ENCODE data around the gene NRDE2.

The NRDE2 gene, protein sequence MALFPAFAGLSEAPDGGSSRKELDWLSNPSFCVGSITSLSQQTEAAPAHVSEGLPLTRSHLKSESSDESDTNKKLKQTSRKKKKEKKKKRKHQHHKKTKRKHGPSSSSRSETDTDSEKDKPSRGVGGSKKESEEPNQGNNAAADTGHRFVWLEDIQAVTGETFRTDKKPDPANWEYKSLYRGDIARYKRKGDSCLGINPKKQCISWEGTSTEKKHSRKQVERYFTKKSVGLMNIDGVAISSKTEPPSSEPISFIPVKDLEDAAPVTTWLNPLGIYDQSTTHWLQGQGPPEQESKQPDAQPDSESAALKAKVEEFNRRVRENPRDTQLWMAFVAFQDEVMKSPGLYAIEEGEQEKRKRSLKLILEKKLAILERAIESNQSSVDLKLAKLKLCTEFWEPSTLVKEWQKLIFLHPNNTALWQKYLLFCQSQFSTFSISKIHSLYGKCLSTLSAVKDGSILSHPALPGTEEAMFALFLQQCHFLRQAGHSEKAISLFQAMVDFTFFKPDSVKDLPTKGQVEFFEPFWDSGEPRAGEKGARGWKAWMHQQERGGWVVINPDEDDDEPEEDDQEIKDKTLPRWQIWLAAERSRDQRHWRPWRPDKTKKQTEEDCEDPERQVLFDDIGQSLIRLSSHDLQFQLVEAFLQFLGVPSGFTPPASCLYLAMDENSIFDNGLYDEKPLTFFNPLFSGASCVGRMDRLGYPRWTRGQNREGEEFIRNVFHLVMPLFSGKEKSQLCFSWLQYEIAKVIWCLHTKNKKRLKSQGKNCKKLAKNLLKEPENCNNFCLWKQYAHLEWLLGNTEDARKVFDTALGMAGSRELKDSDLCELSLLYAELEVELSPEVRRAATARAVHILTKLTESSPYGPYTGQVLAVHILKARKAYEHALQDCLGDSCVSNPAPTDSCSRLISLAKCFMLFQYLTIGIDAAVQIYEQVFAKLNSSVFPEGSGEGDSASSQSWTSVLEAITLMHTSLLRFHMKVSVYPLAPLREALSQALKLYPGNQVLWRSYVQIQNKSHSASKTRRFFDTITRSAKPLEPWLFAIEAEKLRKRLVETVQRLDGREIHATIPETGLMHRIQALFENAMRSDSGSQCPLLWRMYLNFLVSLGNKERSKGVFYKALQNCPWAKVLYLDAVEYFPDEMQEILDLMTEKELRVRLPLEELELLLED

DNA sequence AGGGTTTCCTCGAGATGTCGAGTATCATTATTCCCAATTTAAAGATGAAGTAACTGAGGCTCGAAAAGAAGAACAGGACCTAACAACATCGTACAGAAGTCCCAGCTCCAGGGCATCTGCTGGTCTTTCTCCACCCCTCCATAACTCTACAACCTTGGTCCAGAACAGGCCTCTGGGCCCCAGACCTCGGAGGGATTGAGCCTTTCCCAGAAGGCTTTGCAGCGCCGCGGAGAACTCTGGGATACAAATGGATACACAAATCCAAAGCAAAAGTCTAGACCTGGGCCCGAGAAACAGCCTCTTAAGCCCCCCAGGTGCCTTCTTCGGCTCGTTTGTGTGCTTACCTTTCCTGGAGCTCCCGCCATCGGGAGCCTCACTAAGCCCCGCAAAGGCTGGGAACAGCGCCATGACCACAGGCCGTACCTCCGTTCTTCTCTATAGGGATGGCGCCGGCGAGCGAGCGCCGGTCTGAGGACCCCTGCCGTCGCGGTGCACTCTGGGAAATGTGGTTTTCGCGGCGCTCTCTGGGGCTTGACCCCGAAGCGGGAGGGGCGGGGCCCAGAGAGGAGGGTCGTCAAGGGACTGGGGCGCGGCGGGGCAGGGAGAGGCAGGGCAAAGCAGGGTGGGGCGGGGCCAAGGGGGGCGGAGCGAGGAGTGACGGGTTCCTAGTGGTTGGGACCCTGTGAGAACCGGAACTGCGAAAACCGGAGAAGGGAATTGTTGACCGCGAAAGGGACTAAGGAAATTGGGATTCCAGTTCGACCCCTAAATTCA lies at the start of gene NRDE2:
Gene NRDE2, minus strand, starts transcription at position 445 of the 774 bp plus-strand sequence. Its CDS starts 37 bp downstream, at position 408.
- peak; percentile 98 for DNase-seq

DNA sequence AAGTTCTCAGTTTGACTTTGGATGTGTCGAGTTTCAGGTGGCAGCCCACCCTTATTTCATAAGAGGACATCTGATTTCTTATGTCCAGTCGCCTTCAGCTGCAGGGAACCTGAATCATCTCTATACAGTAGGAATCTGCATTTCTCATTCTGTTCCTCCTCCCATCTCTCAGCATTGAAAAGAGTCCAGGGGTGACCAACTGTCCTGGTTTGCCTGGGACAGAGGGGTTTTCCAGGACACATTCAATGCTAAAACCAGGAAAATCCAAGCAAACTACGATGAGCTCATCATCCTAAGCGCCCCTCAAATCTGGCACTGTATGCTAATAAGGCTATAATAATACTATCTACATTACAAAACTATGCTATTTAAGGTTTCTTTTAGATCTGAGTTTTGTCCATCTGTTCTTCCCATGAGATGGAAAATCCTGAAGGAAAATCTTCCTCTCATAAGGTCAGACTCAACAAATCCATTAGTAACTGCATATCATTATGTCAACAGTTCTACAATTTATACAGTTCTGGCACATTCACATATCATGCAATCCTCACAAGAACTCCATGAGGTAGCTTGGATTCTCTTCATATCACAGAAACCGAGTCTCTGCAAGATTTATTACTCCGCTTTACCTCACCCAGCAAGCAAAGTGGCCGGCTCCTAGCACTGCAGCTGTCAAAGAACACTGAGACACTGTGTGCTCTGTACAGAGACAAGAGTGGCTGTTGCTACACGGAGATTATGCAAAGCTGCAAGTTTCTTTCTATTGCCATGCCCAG lies 49.5 kb upstream of the NRDE2 start:
- DNase-seq = no peak

DNA sequence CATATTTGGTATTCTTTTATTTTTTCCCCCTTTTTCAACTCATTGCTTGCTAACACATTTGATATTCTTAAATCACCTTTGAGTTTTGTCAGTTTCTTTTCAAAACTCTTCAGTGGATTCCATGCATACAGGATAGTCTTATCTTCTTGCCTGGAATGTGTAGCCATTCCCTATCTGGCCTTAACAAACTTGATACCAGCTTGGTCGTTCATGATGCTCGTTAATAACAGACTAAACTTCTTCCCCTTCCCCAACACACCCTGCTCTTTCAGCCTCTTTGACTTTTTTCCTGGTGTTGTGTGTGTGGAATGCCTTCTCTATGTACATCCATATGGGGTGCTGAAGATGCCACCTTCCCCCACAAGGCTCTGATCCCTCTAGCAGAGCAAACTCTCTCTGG lies 47.4 kb upstream of the NRDE2 start:
- peak; percentile 84 for DNase-seq

DNA sequence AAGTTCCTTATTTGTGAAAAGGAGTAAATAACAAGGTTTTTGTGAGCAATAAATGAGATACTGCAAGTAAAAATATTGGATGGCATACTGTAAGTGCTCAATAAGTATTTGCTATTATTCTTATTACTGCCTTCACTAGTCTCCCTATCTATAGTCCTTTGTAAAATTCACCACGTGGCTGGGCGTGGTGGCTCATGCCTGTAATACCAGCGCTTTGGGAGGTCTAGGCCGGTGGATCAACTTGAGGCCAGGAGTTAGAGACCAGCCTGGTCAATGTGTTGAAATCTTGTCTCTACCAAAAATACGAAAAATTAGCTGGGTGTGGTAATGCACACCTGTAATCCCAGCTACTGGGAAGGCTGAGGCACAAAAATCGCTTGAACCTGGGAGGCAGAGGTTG lies 46.5 kb upstream of the NRDE2 start:
- peak; percentile 39 for DNase-seq

DNA sequence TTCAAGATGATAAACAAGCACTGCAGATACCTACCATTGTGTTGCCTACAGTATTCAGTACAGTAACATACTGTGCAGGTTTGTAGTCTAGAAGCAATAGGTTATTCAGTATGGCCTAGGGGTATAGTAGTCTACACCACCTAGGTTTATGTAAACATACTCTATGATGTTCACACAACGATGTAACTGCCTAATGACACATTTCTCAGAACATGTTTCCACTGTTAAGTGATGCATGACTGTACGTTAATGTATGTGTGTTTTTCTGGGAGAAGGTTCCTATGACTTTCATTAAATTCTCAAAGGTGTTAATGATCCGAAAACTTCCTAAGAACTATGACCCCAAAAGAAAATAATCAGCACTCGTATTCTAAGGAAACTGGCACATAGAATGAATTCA lies 44.2 kb upstream of the NRDE2 start:
- no peak for DNase-seq

DNA sequence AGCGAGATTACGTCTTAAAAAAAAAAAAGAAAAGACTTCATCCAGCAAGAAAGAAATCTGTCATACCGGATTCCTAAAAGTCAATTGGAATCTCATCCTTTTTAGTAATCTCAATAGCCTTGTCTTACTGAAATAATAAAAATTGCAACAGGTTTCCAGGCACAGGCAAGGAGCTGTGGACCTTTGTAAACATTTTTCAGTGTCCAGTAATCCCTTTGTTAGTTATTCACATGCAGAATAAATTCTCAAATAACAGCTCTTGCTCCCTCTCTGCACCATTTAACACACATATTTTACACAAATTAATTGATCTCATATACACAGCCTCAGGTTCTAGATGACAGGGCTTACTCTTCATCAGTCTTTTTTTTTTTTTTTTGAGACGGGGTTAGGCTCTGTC lies 43.1 kb upstream of the NRDE2 start:
- no peak for DNase-seq

DNA sequence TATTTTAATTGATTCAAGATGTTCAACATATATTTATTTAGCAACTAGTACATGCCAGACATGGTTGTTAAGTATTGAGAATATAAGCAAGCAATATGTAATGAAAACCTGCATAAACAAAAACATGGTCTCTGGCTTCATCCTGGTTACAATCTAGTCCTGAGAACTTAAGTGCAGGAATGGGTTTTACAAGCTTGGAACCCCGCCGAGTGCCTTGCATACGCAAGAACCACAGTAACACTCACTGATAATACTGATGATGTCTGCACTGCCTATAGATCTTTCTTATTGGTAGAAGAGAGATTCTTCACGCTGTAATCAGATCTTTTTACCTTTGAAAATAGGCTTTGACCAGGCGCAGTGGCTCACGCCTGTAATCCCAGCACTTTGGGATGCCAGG lies 42.1 kb upstream of the NRDE2 start:
- DNase-seq = no peak

DNA sequence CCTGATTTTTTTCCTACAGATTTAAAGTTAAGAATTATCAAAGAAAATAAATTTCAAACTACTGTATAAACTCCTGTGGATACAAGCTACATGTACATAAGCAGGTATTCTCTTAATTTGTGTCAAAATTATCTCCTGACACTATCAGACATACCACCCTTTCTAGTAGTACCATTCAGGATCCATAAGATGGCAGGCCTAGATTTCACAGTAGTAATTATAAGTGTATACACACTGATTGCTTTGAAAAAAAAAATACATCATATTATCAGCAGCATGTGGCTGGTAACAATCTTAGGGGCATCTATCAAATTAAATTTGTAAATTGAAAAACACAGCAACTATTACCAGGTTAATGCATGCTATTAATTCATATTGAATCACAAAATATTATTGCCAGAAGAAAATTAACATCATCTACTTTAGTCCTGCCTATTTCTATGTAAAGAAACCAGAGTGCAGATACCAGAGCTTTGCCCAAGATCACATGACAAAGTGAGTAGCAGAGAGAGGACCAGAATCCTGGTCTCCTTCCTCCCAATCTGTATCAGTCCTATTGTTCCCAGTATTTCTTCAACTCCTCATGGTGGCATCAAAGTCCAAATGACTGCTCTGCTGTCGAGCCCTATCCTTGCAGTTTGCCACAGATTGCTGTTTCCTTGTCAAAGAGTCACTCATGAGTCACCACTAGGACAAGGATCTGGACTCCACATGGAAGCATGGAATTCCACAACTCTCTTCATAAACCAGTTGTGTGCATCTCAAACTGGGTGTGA lies 37.4 kb upstream of the NRDE2 start:
- no peak for DNase-seq

DNA sequence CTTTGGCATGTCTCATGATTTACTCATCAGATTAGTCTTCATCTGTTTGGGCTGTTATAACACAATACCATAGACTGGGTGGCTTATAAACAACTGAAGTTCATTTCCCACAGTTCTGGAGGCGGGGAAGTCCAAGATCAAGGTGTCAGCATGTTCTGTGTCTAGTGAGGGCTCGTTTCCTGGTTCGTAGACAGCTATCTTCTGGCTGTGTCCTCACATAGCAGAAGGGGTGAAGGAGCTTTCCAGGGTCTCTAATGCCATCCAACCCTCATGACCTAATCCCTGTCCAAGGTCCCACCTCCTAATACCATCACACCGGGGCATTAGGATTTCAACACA lies 30.8 kb upstream of the NRDE2 start:
- DNase-seq = no peak

DNA sequence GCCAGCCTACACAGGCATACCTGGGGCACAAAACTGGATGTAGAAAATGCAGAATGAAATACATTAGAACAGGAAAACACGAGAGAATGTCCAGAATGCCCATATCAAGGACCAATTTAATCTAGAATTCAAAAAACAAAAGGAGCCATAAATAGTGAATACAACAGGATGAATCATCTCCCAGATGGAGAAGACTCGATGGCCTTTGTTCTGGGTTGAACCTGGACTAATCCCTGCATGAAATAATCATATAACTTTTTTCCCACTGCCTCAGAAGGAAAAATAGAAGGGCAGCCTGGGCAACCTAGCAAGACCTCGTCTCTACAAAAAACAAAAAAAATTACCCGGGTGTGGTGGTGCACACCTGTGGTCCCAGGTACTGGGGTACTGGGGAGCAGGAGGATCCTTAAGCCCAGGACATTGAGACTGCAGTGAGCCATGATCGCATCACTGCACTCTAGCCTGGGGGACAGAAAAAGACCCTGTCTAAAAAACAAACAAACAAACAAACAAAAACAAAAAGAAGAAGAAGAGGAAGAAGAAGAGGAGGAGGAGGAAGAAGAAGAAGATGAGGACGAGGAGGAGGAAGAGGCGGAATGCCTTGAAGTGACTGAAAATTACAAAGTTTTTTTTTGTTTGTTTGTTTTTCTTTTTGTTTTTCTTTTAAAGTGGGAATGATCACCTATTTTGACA lies 30.3 kb upstream of the NRDE2 start:
- no peak for DNase-seq

DNA sequence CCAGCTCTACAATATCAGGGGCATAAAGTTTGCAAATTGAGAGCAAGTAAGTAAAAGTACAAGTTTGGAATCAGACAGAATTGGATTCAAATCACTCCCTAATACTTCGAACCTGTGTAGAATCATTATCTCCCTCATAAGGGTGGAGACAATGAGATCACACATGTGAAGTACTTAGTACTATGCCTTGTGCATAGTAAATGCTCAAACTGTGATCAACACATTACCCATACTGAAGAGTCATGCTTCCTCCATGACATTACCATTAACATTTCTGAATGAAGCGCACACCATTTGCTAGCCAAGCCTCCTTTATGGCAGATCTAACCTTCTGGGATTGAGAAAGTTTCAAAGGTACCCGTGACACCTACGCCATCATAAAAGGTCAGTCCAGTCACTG lies 26.6 kb upstream of the NRDE2 start:
- DNase-seq = no peak

DNA sequence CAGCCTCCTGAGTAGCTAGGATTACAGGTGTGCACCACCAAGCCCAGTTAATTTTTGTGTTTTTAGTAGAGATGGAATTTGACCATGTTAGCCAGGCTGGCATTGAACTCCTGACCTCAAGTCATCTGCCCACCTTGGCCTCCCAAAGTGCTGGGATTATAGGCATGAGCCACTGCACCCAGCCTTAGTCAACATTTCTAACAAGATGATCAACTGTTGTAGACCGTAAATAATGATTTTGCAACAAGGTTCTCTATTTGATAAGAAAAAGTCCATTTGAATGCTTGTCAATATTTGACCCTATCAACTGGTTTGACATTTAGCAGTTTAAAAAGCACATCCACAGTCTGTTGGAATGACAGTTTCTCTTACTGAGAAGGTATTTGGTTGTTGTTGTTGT lies 25.2 kb upstream of the NRDE2 start:
- no peak for DNase-seq

DNA sequence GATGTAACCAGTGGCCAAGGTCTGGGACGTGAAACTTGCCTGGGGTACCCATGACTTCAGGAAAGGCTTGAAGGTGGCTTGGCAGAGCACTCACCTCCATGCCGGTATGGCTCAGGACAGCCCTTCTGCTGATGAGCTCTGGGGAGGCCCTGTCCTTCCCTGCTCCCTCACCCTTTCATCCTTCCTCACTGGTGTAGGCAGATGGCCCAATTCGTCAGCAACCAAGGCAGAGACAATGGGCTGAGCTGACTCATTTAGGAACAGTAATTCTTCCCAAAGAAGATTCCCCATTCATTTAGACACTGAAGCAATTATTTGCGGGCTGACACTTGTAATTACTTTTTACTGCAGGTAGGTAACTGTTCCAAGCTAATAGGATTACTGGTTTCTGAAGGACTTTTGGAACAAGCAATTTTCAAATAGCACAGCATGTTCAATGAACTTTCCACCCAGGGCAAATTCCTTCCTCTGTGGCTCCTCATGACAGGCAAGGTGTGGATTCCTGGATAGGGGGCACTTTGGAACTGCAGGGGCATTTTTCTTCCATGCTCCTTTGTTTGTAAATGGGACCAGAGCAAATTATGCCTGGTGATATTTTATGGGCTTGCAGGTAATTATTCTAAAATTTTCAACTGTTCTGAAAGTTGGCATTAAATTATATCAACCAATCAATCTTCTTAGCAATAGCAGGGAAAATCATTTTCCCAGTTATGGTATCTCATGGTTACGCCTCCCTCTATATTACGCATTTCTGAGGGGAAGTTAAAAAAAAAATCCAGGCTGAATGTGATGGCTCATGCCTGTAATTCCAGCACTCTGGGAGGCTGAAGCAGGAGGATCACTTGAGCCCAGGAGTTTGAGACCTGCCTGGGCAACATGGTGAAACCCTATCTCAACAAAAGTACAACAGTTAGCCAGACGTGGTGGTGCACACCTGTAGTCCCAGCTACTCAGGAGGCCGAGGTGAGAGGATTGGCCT lies 24.1 kb upstream of the NRDE2 start:
- DNase-seq = no peak

DNA sequence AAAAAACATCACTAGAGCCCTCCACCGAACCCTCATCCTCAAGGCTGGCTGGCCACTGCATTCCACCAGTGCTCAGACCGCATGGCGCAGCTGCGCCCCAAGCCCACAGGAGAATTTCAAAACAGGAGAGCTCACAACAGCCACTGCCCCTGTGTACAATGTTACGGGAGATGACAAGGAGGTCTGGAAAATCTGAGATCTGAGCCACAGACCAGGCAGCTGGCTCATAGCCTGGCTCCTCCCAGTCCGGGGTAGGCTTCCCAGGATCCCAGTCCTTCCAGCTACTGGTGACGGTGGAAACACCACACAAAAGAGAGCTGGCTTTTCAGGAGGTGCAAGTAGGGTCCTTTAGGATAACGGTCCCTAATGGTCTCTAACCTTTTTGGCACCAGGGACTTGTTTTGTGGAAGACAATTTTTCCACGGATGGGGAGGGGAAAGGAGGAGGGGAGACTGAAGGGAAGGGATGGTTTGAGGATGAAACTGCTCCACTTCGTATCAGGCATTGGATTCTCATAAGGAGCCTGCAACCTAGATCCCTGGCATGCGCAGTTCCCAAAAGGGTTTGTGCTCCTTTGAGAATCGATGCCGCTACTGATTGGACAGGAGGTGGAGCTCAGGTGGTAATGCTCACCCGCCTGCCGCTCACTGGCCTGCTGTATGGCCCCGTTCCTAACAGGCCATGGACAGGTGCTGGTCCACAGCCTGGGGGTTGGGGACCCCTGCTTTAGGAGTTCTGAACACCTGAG lies 23.0 kb upstream of the NRDE2 start:
- no peak for DNase-seq

DNA sequence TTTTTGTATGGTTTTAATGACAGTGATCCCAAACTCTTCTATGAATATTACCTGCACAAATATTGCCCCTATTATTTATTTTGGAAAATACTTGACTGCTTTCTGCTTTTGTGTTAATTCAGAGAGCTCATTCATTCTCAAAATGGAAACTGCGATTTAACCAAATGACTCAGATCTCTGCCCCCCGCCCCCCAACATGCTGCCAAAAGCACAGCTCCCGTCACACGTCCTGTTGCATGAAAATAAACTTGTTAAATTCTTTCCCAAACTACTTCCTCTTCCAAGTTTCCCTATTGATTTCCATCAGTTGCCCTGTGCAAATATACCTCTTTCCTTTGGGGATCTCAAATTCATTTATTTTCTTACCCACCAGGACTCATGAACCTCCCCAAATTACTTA lies 18.0 kb upstream of the NRDE2 start:
- no peak for DNase-seq

DNA sequence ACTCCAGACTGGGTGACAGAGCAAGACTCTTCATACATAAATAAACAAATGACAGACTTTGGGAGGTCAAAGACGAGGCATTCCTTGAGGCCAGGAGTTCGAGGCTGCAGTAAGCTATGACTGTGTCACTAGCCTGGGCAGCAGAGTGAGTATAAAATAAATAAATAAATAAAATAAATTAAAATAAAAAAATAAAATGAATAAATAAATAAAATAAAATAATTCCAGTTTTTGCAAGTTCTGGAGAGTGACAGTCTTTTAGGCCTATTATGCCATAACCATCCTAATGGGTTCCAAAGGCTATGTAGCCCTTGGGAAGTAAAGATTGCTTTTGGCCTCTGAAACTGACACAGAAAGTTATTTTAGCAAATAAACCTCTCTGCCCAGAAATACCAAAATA lies 16.5 kb upstream of the NRDE2 start:
- no peak for DNase-seq

DNA sequence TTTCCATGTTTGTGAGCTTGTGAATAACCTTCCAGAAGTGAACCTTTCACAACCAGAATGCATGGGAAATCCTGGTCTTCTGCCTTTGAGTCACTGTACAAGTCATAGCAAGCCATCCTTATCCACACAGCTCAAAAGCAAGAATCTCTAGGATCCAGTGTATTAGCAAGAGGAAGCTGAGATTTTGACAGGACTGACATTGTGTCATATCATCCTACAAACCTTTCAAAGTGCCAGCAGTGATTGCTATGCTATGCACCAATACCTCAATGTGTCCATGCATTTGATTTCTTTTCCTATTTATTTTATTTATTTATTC lies 13.5 kb upstream of the NRDE2 start:
- no peak for DNase-seq

DNA sequence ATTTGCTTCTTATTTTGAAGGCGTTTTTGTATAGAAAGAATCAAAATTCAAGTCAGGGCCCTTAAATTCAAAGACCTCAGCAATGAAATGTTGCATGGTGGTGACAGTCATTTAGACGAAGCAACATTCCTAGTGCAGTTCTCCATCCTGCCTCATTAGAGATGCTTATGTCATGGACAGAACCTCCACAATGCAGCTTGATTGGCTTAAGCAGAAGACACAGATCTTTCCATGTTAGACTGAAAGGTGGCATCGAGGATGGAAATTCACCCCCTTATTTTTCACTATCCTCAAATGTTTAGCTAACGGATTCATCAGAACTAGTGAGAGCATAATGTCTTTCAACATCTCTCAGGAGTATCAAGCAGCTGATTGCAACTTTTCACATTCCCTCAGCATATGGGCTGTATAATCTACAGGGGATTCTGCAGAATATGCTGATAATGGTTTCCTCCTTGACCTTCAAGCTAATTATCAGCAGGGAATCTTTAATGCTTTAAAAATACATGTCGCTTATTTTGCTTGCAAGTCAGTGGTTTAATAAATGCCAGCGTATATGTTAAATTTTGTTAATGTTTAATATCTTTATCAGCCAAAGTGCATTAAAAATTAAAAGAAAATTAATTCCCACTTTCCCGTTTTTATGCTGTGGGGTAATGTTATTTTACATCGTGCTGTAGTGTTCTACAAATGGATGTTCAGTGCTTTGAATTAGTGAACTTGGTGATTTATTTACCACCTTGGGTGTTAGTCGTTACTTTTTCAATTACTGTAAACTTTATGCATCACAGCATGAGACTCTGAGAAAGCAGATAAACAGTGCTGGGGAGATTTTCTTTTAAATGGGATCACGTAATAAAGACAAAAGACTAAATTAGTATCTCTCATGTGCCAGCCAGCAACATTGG lies 12.8 kb upstream of the NRDE2 start:
- no peak for DNase-seq

Data from hematopoietic multipotent progenitor cell treated with erythropoietin and hydrocortisone succinate and interleukin-3 and kit ligand, for 8 days (in vitro differentiated cells).